C1 segment of cervical spinal cord (tissue), 14 donors: Measurements from ENCODE around the gene DTX1.

ENCODE experiments used
- DNase-seq, 14 donors: peaks; one replicate each; lab custom pipeline; 2025; lab: John Stamatoyannopoulos, UW

Gene DTX1

GRCh38 chr12:113070117-113070906, 13.8 kb downstream of the DTX1 start:
- peak in 2 of 14 donors; percentile 24 to 70 for DNase-seq

- peak in 10 of 14 donors; percentile 15 to 82 (median 48) for DNase-seq
These were observed 14.9 kb downstream of the DTX1 start for GRCh38 chr12:113071135-113072112.

DNA sequence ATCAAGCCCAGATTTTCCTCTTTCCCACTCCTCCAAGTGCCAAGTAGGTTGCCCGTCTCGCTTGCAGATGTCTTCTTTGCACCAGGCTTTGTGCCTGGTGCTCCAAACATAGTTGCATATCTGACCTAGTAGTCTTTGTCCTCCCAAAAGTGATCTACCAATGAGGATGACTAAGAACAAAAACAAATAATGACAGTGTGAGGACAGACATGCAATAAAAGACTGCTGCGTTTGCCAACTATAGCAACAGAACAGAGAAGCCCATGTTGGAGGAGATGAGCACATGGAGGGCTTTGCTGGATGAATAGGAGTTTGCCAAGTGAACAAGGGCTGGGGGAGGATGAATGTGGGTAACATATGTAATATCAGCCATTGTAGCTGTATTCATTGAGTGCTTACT, 15.6 kb downstream of the DTX1 start:
- no peak for DNase-seq

DNA sequence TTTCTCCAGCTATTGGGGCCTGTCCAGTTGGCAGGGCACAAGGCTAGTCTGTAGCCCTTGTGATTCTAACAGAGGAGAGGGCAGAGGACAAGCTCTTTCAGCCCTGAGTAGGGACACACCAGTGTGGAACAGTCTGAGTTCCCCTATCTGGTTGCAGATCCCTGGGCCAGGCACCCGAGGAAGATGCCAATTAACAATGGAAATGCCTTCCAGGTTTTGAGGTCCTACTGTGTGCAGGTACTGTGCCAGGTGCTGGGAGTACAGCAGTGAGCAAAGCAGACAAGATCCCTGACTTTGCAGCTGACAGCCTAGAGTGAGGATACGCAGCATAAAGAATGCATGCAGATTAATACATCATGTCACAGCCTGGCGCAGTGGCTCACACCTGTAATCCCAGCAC, 17.1 kb downstream of the DTX1 start:
- no peak for DNase-seq

- no peak for DNase-seq
These were observed 18.7 kb downstream of the DTX1 start for GRCh38 chr12:113075137-113075683.

- DNase-seq, result no peak
These were observed 20.7 kb downstream of the DTX1 start for GRCh38 chr12:113077057-113077858.

GRCh38 chr12:113077859-113078255, 21.3 kb downstream of the DTX1 start:
- DNase-seq, result no peak

- no peak for DNase-seq
These were observed 25.3 kb downstream of the DTX1 start for GRCh38 chr12:113081873-113082272.

DNA sequence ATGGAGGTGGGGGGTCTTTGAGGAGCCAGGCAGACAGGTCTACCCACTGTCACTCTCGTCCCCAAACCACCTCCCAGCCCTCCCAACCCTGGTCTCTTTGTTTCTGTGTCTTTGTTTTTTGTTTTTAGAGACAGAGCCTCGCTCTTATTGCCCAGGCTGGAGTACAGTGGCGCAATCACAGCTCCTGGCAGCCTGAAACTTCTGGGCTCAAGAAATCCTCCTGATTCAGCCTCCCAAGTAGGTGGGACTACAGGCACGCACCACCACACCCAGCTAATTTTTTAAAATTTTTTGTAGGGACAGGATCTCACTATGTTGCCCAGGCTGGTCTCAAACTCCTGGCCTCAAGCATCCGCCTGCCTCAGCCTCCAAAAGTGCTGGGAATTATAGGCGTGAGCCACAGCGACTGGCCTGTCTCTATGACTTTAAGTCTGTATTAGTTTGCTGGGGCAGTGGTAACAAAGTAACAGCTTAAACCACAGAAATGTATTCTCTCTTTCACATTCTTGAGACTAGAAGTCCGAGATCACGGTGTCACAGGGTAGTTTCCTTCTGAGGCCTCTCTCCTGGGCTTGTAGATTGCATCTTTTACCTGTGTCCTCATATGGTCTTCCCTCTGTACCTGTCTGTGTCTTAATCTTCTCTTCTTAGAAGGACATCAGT, 26.1 kb downstream of the DTX1 start:
- DNase-seq, result no peak

GRCh38 chr12:113083863-113084435, 27.4 kb downstream of the DTX1 start:
- DNase-seq, result no peak

DNA sequence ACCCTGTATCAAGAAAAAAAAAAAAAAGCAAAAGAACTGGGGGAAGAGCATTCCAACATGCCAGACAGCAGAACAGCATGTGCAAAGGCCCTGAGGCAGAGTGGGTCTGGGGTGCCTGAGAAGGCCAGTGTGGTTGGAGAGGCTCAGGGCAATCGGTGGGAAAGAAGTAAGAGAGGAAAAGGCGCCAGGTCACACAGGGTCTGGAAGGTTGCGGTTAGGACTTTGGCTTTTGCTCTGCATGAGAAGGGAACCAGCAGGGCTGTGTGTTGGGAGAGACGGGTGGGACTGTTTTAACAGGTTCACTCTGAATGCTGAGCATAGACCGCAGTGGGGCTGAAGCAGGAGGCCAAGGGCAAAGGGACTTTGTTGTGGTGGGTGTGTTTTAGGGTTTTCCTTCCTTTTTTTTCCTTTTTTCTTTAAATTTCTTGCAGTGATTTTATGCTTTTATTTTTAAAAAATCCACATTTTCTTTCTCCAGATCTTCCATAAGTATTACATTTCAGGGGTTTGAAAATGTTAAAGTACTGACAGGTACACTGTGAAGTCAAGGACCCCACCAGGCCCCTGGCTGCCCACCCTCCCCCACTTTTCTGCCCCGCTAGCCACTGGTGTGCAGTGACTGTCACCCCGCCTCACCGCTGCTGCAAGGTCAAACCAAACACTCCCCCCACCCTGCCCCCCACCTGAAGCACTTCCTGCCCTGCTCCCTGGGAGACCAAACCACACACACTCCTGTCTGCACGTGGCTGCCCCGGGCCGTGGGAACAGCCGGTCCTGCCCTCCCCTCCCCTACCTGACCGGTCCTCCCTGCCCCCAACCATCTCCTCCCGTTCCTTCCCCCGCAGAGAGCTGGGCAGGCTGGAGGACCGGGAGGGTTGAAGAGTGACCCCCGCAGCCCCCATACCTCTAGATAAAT, 30.0 kb downstream of the DTX1 start:
- no peak for DNase-seq

- DNase-seq, result no peak
These were observed 30.7 kb downstream of the DTX1 start for GRCh38 chr12:113087193-113087592.

DNA sequence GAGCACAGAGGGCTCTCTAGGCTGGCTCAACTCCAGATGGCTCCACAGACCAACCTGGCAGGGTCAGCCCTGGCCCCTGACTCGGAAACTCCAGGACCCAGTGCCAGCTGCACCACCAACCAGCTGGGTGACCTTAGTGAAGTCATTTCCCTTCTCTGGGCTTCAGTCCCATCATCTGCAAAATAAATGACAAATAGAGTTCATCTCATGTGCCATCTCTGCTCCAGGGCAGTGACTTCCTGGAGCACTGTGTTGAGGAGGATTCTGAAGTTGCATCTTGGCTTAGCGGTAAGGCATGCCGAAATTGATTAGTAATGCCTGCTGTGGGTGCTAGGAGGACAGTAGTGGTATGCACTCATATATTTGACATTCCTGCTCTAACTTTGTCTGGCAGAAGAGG, 31.5 kb downstream of the DTX1 start:
- DNase-seq, result no peak

DNA sequence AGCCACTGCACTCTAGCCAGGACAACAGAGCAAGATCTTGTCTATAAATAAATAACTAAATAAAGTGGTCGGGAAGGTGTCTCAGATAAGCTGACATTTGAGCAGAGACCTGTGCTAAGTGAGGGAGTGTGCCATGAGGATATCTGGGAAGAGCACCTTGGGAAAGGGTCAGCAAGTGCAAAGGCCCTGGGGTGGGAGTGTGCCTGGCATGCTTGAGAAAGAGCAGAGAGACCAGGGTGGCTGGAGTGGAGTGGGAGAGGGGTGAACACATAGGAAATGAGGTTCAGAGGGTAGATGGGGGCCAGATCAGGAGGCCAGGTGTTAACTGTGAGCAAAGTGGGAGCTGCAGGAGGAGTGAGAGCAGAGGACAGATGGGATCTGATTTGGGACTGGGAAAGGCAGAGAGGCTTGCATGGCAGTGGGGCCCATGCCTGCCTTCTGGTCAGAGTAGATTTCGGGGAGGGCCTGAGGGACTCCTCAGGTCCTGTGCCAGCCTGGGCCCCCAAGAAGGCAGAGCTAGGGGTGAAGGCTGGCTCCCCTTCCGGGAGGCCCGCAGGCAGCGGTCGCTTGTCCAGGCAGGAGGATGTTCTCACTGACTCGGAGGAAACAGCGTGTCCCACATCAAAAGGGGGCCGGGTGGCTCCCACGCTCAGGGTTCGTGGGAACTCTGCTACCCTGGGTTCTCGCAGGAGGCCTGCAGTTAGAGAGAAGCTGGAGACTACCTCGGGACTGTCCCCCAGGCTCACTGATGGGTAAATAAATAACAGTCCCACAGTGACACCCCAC, 32.6 kb downstream of the DTX1 start:
- no peak for DNase-seq

GRCh38 chr12:113089839-113090238, 33.3 kb downstream of the DTX1 start:
- DNase-seq, result no peak

- DNase-seq, result no peak
These were observed 34.2 kb downstream of the DTX1 start for GRCh38 chr12:113090740-113091139.

DNA sequence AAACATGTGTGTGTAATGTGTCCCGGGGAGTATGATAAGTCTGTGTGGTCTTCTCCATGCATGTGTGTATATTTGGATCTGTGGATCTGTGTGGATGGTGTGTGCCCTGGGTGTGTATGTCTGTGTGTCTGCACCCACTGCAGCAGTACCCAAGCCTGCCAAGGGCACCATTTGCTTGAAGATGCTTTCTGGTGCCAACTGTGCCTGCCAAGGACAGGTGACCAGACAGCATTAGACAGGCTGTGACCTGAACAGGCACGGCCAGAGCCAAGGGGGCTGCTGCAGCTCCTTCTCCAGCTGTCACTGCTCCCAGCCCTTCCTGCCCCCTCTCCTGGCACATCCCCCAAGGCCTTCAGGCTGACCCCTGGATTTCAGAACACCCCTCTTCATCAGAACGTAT, 35.0 kb downstream of the DTX1 start:
- DNase-seq, result peak in 1 of 14 donors; percentile 70

DNA sequence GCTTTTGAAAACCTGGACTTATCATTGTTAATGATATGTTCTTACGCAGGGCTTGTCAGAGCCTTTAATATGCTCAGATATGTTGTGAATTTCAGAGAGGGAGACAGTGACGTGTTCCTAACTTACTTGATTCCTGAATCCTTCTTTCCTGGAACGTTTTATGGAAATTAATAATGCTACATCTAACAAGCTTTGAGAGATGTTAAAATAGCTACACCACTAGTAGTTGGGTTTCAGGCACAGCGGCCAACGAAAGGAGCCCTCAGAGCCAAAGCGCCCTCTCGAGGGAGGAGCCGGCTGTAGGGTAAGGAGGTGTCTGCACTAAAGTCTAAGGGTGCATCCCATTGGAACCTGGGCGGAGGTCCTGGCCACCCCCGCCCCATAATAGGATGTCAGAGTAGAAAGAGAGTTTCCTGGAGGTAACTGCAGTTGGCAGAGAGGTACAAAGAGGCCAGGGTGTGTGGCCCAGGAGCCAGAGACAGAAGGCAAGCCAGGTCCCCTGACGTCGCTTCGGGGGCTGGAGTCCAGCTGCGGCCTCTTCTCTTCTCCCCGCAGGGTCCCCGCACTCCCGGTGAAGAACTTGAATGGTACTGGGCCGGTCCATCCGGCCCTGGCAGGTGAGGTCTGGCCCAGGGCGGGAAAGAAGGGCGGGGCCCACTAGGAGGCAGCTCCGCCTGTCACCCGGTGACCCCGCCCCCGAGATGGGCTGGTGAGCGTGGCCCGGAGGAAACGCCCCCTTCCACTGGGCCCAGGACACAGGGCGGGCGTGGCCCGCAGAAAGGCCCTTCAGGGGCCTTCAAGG, 36.3 kb downstream of the DTX1 start:
- no peak for DNase-seq
